ENCODE measurements around the gene SCCPDH. TPM values are rescaled to one million over a fixed set of nuclear protein-coding genes. Genes with fewer than 3 reads are reported as not detected.

The SCCPDH gene
- total RNA-seq, 4 donors from 2014 or later: 28.3 to 43.0 (median 35.1) TPM

- ATAC-seq: no peak
- no peak overlapping the region for H3K27ac ChIP-seq
- no peaks in the 10 kb centered on the region for H3K36me3 ChIP-seq
- H3K27me3 ChIP-seq: no peaks in the 10 kb centered on the region
- H3K4me1 ChIP-seq: no peaks in the 10 kb centered on the region
- no peaks in the 10 kb centered on the region for H3K9me3 ChIP-seq
- no peak overlapping the region for H3K4me3 ChIP-seq
- intact Hi-C loops (cut with DNase I; ENCODE audit: low total_unique reads) (no loop called here), in situ Hi-C loops (cut with MboI; ENCODE audit: low sequenced_read_pairs in 4 of 4) (no loop called here)
- TF ChIP-seq CTCF (IDR thresholded peaks at IDR 0.05 in 4 of 5, conservative IDR thresholded peaks at IDR 0.05 in 1 of 5) (no peak), POLR2A (IDR thresholded peaks at IDR 0.05) (no peak)
- DNase-seq: no peak
These were observed 91.6 kb downstream of the SCCPDH start for GRCh38 chr1:246815693-246816270.

Other genes starting within 250 kb of the SCCPDH start
- 10 to 100 TPM in 1 of 4 donors, 1 to 10 TPM in 3; 4.4 to 10.3 (median 6.3) TPM for gene SMYD3, start 217.1 kb upstream of the SCCPDH start, total RNA-seq
- gene TFB2M, start 158.1 kb upstream of the SCCPDH start, total RNA-seq: 10 to 100 TPM; 18.9 to 33.1 (median 21.2) TPM
- gene CNST, start 158.0 kb upstream of the SCCPDH start, total RNA-seq: 100 to 1,000 TPM in 1 of 4 donors, 10 to 100 TPM in 3; 62.7 to 105 (median 81.5) TPM
- 10 to 100 TPM; 21.7 to 28.5 (median 24.7) TPM for gene AHCTF1, start 207.5 kb downstream of the SCCPDH start, total RNA-seq

Measured in gastrocnemius medialis (tissue), 4 donors.